ENCODE measurements around the gene ALDH18A1.
A peak's percentile ranks its signal among the peaks of the same experiment; 100 is the strongest.

The ALDH18A1 gene

DNA sequence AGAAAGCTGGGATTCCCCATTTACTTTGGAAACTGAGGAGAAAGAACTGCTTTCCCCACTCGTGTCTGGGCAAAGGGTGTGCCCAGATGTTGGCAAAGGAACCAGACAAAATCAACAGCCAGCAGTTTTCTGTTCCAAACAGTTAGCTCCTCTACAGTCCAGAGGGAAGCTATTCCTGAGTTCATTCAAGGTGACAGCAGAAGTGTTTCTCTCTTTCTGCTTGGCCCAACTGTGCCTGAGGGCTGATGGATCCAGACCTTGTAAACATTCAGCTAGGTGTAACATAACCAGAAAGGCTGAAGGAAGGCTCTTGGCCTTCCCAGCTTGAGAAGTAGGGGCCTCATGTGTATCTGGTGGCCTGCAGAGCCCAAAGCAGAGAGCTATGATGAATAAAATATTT lies 7.0 kb upstream of the ALDH18A1 start:
- no peak for DNase-seq (ENCODE audit: extremely low read depth, low read depth)
- TF ChIP-seq, protein P1, sequence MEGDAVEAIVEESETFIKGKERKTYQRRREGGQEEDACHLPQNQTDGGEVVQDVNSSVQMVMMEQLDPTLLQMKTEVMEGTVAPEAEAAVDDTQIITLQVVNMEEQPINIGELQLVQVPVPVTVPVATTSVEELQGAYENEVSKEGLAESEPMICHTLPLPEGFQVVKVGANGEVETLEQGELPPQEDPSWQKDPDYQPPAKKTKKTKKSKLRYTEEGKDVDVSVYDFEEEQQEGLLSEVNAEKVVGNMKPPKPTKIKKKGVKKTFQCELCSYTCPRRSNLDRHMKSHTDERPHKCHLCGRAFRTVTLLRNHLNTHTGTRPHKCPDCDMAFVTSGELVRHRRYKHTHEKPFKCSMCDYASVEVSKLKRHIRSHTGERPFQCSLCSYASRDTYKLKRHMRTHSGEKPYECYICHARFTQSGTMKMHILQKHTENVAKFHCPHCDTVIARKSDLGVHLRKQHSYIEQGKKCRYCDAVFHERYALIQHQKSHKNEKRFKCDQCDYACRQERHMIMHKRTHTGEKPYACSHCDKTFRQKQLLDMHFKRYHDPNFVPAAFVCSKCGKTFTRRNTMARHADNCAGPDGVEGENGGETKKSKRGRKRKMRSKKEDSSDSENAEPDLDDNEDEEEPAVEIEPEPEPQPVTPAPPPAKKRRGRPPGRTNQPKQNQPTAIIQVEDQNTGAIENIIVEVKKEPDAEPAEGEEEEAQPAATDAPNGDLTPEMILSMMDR (IDR thresholded peaks at IDR 0.05; ENCODE audit: low read depth, low read length, missing control alignments), result no peak
- no peak overlapping the region for H3K4me3 ChIP-seq (replicated peaks; ENCODE audit: low read depth, low read length)

DNA sequence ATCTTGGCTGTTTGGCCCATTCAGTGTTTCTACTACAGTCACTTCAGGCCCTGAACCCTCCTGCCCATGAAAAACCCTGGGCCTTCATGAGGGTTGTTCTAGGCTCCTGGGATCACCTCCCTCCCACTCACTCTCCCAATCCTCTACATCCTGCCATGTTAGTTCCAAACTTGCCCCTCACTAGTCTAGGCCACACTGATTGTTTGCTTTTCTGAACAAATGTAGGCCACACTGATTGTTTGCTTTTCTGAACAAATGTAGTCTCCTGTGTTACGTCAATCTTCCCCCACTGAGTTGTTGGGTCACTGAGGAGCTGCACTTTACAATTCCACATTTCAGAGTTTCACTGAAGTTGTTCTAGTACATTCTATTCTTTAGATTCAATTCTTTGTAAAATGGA lies 5.3 kb upstream of the ALDH18A1 start:
- no peak overlapping the region for H3K4me3 ChIP-seq (replicated peaks; ENCODE audit: low read depth, low read length)
- TF ChIP-seq, protein P1 (IDR thresholded peaks at IDR 0.05; ENCODE audit: low read depth, low read length, missing control alignments), result no peak

DNA sequence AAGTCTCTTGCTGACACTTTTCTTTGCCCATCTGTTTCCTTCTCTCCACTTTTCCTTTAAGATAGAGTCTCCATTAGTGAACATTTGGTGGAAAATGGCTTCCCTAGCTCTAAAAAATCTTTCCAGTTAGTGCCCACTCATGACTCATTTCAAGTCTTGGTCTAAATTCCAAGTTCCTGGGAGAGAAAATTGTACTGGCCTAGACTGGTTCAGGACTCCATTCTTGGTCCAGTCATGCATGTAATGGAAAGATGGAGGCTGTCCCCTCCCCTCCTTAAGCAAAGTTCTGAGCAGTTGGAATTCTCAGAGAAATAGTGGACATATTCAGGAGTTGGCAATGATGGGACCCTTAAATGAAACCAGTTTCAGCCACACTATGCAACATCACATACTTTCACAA lies 3.8 kb upstream of the ALDH18A1 start:
- no peak overlapping the region for H3K4me3 ChIP-seq (replicated peaks; ENCODE audit: low read depth, low read length)
- no peak for DNase-seq (ENCODE audit: extremely low read depth, low read depth)
- TF ChIP-seq, protein P1 (IDR thresholded peaks at IDR 0.05; ENCODE audit: low read depth, low read length, missing control alignments), result no peak

More for the DNA sequence above, 5.3 kb upstream of the ALDH18A1 start:
- DNase-seq (ENCODE audit: extremely low read depth, low read depth), result no peak

DNA sequence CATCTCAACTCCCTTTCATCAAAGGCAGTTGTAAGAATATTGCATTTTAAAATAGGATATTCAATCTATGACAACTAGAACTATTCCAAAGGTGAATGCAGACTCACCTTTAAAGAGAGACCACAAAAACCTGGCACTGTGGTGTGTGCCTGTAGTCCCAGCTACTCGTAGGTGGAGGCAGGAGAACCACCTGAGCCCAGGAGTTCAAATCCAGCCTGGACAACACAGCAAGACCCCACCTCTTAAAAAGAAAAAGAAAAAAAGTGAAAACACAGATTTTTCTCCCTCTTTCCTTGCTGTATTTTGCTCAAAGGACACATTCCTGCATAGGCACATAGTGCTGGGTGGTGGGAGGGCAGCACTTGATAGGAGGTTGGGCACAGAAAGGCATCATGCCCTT lies 739 bp upstream of the ALDH18A1 start:
- no peak for DNase-seq (ENCODE audit: extremely low read depth, low read depth)
- TF ChIP-seq, protein P1 (IDR thresholded peaks at IDR 0.05; ENCODE audit: low read depth, low read length, missing control alignments), result no peak
- peak overlapping the region; percentile 86 for H3K4me3 ChIP-seq (replicated peaks; ENCODE audit: low read depth, low read length)

DNA sequence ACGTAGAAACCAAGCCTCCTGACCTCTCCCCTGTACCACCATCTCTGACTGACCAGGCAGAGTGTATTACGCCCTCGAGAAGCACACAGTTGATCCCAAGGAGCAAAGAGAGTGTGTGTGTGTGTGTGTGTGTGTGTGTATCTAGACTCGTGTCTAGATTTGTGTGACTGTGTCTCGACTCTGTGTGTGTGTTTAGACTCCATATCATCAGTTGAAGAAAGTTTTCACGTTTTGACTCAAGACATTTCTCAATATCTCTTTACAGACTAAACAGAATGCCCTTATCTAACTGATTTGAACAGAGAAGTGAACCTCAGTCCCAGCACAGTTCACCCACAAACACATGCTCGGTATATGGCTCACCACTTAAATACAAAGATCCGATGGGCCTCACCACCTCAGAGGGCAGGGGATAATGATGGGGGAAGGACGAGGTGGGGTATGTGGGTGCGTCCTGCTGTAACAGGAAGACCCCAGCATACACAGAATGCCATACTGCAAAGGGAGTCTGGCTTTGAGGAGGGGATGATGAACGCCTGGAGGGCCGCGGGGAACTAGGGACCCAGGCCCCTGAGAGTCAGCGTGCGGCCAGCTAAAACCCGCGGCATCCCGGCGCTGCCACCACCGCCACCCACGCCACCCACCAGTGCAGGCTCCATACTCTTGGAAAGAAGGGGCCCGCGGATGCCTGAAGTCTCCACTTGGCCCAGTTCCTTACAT lies 780 bp downstream of the ALDH18A1 start:
- DNase-seq (ENCODE audit: extremely low read depth, low read depth), result no peak
- H3K4me3 ChIP-seq (replicated peaks; ENCODE audit: low read depth, low read length), result peak overlapping the region; percentile 86
- TF ChIP-seq, protein P1 (IDR thresholded peaks at IDR 0.05; ENCODE audit: low read depth, low read length, missing control alignments), result no peak

DNA sequence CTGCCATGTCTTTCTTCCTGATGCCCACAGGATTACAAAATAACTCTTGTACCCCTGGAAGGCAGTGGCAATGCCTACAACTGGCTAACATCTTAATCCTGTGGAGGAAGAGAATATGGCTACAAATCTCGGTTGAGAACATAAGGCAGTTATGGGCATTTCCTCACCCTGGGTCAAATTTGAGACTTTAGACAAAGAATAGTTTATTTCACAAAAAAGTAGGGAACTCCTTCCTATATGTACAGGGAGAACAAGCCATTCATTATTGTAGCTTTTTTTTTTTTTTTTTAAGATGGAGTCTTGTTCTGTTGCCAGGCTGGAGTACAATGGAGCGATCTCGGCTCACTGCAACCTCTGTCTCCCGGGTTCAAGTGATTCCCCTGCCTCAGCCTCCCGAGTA lies 2.6 kb downstream of the ALDH18A1 start:
- H3K4me3 ChIP-seq (replicated peaks; ENCODE audit: low read depth, low read length), result no peak overlapping the region
- TF ChIP-seq, protein P1 (IDR thresholded peaks at IDR 0.05; ENCODE audit: low read depth, low read length, missing control alignments), result no peak
- no peak for DNase-seq (ENCODE audit: extremely low read depth, low read depth)
